GM19099 (cell line): ENCODE results near the gene CMTM7.

Source experiments
- POLR2A ChIP-seq: IDR thresholded peaks from 3 replicates; pipeline ENCODE4 v1.6.1; 2011; ENCODE audit warnings: low read depth; ENCODE audit not compliant: insufficient read length; ENCODE audit errors: extremely low read depth

The CMTM7 gene

GRCh38 chr3:32403663-32404062, 12.0 kb downstream of the CMTM7 start:
- no peak for TF ChIP-seq POLR2A

GRCh38 chr3:32404714-32405113, 13.1 kb downstream of the CMTM7 start:
- no peak for TF ChIP-seq POLR2A

GRCh38 chr3:32405155-32405554, 13.5 kb downstream of the CMTM7 start:
- TF ChIP-seq POLR2A, result no peak

- TF ChIP-seq POLR2A, result no peak
Measured at GRCh38 chr3:32405711-32406323, 14.2 kb downstream of the CMTM7 start.

- no peak for TF ChIP-seq POLR2A
Measured at GRCh38 chr3:32406486-32407408, 15.1 kb downstream of the CMTM7 start.

GRCh38 chr3:32410367-32411246, 19.0 kb downstream of the CMTM7 start:
- TF ChIP-seq POLR2A, result no peak

- TF ChIP-seq POLR2A, result no peak
Measured at GRCh38 chr3:32411442-32411841, 19.8 kb downstream of the CMTM7 start.

GRCh38 chr3:32412887-32413286, 21.2 kb downstream of the CMTM7 start:
- no peak for TF ChIP-seq POLR2A

- no peak for TF ChIP-seq POLR2A
Measured at GRCh38 chr3:32413845-32414521, 22.3 kb downstream of the CMTM7 start.

- no peak for TF ChIP-seq POLR2A
Measured at GRCh38 chr3:32414522-32415202, 23.0 kb downstream of the CMTM7 start.

- TF ChIP-seq POLR2A, result no peak
Measured at GRCh38 chr3:32419742-32420125, 28.1 kb downstream of the CMTM7 start.

GRCh38 chr3:32420126-32421038, 28.7 kb downstream of the CMTM7 start:
- TF ChIP-seq POLR2A, result peak; percentile 28

GRCh38 chr3:32421185-32421584, 29.5 kb downstream of the CMTM7 start:
- TF ChIP-seq POLR2A, result no peak
